GM12878 (cell line): Measurements from ENCODE around the gene ATP2A2. TPM values are rescaled to one million over a fixed set of nuclear protein-coding genes. Genes with fewer than 3 reads are reported as not detected.
A peak's percentile ranks its signal among the peaks of the same experiment; 100 is the strongest.

ENCODE experiments used
- BACH1 ChIP-seq: fragments of 450-650 bp; IDR thresholded peaks from 2 replicates; pipeline ENCODE4 v1.6.1; 2017; ENCODE audit warnings: mild to moderate bottlenecking, borderline replicate concordance
- JUND ChIP-seq: IDR thresholded peaks from 2 replicates; pipeline ENCODE4 v1.6.1; 2012; ENCODE audit warnings: low read depth, mild to moderate bottlenecking, low read length, improper control_type of control experiment, moderate library complexity
- LARP7 ChIP-seq: fragments of 450-650 bp; IDR thresholded peaks from 2 replicates; pipeline ENCODE4 v1.6.1; 2017; ENCODE audit warnings: mild to moderate bottlenecking
- MXI1 ChIP-seq: fragments of 150-350 bp; IDR thresholded peaks from 2 replicates; pipeline ENCODE4 v1.6.1; 2011; ENCODE audit warnings: low read depth, mild to moderate bottlenecking, inconsistent platforms, low read length, improper control_type of control experiment
- NBN ChIP-seq: fragments of 450-650 bp; IDR thresholded peaks from 2 replicates; pipeline ENCODE4 v1.6.1; 2016
- NFYB ChIP-seq: IDR thresholded peaks from 2 replicates; pipeline ENCODE4 v1.6.1; 2011; ENCODE audit warnings: low read depth, mild to moderate bottlenecking, low read length, improper control_type of control experiment, moderate library complexity; ENCODE audit not compliant: insufficient read depth
- POLR2A ChIP-seq: IDR thresholded peaks from 2 replicates; pipeline ENCODE4 v1.6.1; 2011; ENCODE audit warnings: low read depth, mild to moderate bottlenecking, low read length
- RFX5 ChIP-seq: IDR thresholded peaks from 2 replicates; pipeline ENCODE4 v1.6.1; 2011; ENCODE audit warnings: low read depth, low read length, improper control_type of control experiment
- SPI1 ChIP-seq: IDR thresholded peaks from 2 replicates; pipeline ENCODE4 v1.6.1; 2011; ENCODE audit warnings: low read depth, mild to moderate bottlenecking, low read length, moderate library complexity, borderline replicate concordance; ENCODE audit not compliant: insufficient read depth
- TCF3 ChIP-seq: IDR thresholded peaks from 2 replicates; pipeline ENCODE4 v1.6.1; 2012; ENCODE audit warnings: low read depth, mild to moderate bottlenecking, low read length, borderline replicate concordance; ENCODE audit not compliant: insufficient read depth
- polyA plus RNA-seq, 11 experiments: library from polyadenylated mRNA; depleted of rRNA in 4 of 11; unstranded in 6 of 11; stranded (reverse) in 5 of 11; fragments of >200 nt; fragmentation: Nextera tagmentation in 4 of 11; fragmentation: Illumina TruSeq in 1 of 11; extraction: Ambion mirVana in 4 of 11; extraction: Trizol in 1 of 11; gene quantifications; 1 replicate in 1 of 11; 2 replicates in 10 of 11; pipeline versions ENCODE4 v1.2.1 to v1.2.3, GENCODE V29; 2011 to 2016; ENCODE audit warnings: inconsistent platforms in 2 of 11, missing spikeins in 2 of 11, low read depth in 1 of 11
- total RNA-seq, 4 experiments: library from RNA; depleted of rRNA in 3 of 4; stranded (reverse); fragments of >200 nt in 3 of 4; fragmentation: Illumina TruSeq in 1 of 4; extraction: Trizol in 1 of 4; gene quantifications; 2 replicates each; pipeline versions ENCODE4 v1.2.1 to v1.2.3, GENCODE V29; 2013 to 2021
- TF ChIP-seq, protein P1 (sequence below): fragments of 450-650 bp; IDR thresholded peaks from 2 replicates; pipeline ENCODE4 v1.6.1; 2017; ENCODE audit warnings: mild to moderate bottlenecking, moderate library complexity
- TF ChIP-seq, protein P2 (sequence below): fragments of 450-650 bp; IDR thresholded peaks from 2 replicates; pipeline ENCODE4 v1.6.1; 2017; ENCODE audit warnings: mild to moderate bottlenecking, moderate library complexity
- TF ChIP-seq, protein P3 (sequence below): fragments of 150-350 bp; IDR thresholded peaks from 2 replicates; pipeline ENCODE4 v1.6.1; 2016; ENCODE audit warnings: low read depth, low read length
- TF ChIP-seq, protein P4 (sequence below): IDR thresholded peaks from 2 replicates; pipeline ENCODE4 v1.6.1; 2011; ENCODE audit warnings: borderline replicate concordance, low read depth, mild to moderate bottlenecking, moderate library complexity, mixed read lengths, low read length; ENCODE audit not compliant: insufficient read depth; ENCODE audit errors: extremely low read length

ATP2A2 gene
- total and polyA plus RNA-seq, 10 of the 15 experiments (the other 5 are each of a cell fraction or from before 2014, with no cell fraction given) = 3.7 to 133 (median 34.4) TPM

DNA sequence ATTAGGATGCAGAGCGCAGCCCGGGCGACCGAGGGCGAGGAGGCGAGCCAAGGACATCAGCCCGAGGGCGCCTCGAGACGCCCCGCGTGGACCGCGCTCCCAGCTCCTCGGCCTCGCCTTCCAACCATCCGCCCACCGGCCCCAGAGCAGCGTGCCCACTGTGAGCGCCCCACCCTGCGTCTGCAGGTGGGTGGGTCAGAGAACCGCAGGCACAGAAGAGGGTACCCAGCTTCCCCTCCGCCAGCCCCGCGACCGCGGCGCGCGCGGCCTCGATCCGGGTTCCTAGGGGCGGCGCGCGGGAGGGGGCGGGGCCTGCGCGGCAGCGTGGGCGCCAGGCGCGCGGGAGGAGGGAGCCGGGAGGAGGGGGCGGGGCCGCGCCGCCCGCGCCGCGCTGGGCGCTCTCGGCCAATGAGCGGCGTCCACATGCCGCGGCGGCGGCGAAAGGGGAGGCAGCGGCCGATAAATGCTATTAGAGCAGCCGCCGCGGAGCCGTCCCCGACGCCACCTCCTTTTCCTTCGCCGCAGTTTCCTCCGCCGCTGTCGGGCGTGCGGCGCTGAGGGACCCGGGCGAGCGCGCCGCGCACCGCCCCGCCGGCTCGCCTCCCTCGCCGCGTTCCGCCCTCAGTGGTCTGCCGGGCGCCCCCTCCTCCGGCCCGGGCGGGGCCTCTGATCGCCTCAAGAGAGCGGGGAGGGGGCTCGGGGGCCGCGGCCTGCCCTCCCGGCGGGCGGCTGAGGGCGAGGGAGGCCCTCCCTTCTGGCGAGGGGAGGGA, at the start of gene ATP2A2 (continued):
- TF ChIP-seq, protein P1, sequence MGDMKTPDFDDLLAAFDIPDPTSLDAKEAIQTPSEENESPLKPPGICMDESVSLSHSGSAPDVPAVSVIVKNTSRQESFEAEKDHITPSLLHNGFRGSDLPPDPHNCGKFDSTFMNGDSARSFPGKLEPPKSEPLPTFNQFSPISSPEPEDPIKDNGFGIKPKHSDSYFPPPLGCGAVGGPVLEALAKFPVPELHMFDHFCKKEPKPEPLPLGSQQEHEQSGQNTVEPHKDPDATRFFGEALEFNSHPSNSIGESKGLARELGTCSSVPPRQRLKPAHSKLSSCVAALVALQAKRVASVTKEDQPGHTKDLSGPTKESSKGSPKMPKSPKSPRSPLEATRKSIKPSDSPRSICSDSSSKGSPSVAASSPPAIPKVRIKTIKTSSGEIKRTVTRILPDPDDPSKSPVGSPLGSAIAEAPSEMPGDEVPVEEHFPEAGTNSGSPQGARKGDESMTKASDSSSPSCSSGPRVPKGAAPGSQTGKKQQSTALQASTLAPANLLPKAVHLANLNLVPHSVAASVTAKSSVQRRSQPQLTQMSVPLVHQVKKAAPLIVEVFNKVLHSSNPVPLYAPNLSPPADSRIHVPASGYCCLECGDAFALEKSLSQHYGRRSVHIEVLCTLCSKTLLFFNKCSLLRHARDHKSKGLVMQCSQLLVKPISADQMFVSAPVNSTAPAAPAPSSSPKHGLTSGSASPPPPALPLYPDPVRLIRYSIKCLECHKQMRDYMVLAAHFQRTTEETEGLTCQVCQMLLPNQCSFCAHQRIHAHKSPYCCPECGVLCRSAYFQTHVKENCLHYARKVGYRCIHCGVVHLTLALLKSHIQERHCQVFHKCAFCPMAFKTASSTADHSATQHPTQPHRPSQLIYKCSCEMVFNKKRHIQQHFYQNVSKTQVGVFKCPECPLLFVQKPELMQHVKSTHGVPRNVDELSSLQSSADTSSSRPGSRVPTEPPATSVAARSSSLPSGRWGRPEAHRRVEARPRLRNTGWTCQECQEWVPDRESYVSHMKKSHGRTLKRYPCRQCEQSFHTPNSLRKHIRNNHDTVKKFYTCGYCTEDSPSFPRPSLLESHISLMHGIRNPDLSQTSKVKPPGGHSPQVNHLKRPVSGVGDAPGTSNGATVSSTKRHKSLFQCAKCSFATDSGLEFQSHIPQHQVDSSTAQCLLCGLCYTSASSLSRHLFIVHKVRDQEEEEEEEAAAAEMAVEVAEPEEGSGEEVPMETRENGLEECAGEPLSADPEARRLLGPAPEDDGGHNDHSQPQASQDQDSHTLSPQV = no peak
- TF ChIP-seq JUND = no peak
- peak; percentile 75; the same call in 1 of the 2 replicates for TF ChIP-seq NFYB
- no peak for TF ChIP-seq RFX5
- TF ChIP-seq, protein P2, sequence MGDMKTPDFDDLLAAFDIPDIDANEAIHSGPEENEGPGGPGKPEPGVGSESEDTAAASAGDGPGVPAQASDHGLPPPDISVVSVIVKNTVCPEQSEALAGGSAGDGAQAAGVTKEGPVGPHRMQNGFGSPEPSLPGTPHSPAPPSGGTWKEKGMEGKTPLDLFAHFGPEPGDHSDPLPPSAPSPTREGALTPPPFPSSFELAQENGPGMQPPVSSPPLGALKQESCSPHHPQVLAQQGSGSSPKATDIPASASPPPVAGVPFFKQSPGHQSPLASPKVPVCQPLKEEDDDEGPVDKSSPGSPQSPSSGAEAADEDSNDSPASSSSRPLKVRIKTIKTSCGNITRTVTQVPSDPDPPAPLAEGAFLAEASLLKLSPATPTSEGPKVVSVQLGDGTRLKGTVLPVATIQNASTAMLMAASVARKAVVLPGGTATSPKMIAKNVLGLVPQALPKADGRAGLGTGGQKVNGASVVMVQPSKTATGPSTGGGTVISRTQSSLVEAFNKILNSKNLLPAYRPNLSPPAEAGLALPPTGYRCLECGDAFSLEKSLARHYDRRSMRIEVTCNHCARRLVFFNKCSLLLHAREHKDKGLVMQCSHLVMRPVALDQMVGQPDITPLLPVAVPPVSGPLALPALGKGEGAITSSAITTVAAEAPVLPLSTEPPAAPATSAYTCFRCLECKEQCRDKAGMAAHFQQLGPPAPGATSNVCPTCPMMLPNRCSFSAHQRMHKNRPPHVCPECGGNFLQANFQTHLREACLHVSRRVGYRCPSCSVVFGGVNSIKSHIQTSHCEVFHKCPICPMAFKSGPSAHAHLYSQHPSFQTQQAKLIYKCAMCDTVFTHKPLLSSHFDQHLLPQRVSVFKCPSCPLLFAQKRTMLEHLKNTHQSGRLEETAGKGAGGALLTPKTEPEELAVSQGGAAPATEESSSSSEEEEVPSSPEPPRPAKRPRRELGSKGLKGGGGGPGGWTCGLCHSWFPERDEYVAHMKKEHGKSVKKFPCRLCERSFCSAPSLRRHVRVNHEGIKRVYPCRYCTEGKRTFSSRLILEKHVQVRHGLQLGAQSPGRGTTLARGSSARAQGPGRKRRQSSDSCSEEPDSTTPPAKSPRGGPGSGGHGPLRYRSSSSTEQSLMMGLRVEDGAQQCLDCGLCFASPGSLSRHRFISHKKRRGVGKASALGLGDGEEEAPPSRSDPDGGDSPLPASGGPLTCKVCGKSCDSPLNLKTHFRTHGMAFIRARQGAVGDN = peak; percentile 75
- TF ChIP-seq BACH1 = peak; percentile 93
- TF ChIP-seq, protein P3, sequence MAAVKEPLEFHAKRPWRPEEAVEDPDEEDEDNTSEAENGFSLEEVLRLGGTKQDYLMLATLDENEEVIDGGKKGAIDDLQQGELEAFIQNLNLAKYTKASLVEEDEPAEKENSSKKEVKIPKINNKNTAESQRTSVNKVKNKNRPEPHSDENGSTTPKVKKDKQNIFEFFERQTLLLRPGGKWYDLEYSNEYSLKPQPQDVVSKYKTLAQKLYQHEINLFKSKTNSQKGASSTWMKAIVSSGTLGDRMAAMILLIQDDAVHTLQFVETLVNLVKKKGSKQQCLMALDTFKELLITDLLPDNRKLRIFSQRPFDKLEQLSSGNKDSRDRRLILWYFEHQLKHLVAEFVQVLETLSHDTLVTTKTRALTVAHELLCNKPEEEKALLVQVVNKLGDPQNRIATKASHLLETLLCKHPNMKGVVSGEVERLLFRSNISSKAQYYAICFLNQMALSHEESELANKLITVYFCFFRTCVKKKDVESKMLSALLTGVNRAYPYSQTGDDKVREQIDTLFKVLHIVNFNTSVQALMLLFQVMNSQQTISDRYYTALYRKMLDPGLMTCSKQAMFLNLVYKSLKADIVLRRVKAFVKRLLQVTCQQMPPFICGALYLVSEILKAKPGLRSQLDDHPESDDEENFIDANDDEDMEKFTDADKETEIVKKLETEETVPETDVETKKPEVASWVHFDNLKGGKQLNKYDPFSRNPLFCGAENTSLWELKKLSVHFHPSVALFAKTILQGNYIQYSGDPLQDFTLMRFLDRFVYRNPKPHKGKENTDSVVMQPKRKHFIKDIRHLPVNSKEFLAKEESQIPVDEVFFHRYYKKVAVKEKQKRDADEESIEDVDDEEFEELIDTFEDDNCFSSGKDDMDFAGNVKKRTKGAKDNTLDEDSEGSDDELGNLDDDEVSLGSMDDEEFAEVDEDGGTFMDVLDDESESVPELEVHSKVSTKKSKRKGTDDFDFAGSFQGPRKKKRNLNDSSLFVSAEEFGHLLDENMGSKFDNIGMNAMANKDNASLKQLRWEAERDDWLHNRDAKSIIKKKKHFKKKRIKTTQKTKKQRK = no peak
- peak; percentile 94 for TF ChIP-seq POLR2A
- no peak for TF ChIP-seq SPI1
- TF ChIP-seq TCF3 = peak; percentile 10; the same call in 1 of the 2 replicates
- 0 out of 2 replicates have a peak, but pooled peaks have one; percentile 18 for TF ChIP-seq MXI1
- peak; percentile 72 for TF ChIP-seq LARP7
- TF ChIP-seq, protein P4, sequence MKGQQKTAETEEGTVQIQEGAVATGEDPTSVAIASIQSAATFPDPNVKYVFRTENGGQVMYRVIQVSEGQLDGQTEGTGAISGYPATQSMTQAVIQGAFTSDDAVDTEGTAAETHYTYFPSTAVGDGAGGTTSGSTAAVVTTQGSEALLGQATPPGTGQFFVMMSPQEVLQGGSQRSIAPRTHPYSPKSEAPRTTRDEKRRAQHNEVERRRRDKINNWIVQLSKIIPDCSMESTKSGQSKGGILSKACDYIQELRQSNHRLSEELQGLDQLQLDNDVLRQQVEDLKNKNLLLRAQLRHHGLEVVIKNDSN = no peak
- TF ChIP-seq NBN = peak; percentile 58
